Putamen (tissue), 1 donor: ENCODE results near the gene LAPTM5.

Experiments
- DNase-seq: peaks from one replicate; pipeline ENCODE4 v3.0.0-alpha.2; 2016; ENCODE audit warnings: low spot score

LAPTM5 gene

DNA sequence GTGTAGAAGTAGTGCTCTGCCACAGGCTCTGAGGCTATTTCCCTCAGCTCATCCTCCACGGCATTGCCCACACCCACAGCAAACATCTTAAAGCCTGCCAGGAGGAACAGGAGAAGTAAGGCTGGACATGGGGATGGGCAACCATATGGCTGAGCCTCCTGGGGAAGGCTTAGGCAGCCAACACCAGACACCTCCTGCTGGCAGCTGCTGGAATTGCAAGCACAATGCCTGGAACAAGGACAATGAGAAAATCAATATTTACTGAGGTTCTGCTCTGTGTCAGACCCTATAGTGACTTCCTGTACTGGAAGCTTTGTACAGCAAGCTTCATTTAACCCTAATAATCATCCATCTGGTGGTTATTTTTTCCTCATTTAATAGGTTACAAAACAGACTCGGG lies 42.4 kb downstream of the LAPTM5 start:
- no peak for DNase-seq

DNA sequence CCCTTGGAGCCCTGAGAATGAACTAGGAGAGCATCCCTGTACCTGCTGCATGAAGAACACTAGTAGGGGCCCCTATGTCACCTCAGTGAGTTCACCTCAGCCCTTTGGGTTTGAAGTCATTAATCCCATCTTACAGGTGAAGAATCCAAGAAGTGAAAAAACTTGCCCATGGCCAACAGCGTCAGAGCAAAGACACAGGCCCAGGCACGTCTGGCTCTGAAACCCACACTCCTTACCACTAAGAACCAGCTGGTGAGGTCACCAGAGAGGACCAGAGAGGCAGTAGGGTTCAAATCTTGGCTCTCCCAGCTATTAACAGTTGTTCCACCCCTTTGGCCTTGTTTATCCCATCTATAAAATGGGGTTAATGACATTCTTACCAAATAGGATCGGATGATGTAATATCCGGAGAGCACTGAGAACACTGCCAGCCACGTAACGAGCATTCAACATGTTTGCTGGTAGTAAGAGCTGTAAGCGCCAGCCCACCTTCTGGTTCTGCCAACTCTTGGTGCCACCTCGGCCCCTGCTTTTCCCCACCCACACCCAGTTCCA lies 43.0 kb downstream of the LAPTM5 start:
- no peak for DNase-seq

DNA sequence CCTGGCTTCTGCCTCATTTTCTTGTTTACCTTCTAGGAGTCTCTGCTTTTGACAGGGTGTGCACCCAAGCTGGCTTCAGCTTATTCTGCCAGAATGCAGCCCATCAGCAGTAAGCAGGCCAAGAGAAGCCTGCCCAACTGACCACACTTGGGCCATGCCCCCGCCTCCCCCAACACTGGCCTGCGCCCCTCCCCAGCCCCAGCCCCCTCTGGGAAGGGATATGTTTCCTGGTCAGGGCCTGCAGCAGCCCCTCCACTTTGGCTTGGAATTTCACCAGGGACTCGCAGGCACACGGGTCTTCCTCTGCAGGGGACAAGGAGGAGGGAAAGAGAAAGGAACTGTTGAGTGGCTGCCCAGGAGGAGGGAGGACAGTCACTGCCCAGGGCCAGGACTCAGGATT lies 43.5 kb downstream of the LAPTM5 start:
- no peak for DNase-seq

DNA sequence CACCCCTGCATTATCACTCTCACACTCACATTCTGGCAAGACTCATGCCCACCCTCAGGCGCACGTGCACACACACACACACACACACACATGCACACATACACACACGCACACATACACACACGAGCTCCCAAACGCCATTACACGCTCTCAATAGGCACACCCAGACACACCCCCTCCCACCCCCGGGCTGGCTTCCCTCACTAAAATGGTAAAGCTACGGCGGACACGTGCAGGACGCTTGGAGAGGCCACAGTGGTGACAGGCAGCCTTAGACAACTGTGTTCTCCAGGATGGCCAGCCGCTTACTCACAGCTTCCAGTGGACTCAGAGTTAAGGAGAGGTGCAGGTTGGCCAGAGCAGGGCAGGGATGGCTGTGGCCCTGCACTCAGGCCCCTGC lies 44.3 kb downstream of the LAPTM5 start:
- DNase-seq, result no peak

DNA sequence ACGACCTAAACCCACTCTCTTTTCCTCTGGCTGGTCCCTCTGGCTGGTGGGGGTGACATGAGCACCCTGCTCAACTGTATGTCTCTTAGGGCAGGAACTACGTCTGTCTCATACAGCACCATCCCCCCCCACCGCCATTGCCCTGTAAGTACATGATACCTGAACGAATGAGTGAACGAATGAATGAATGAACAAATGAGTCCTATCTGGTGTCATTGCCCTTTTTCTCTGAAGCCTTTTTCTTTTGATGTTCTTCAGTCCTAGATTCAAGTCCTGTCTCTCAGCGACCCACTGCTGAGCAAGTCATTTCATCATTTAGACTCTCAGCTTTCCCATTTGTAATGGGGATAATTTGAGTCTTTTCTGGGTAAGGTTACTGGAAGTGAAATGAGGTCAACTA lies 45.0 kb downstream of the LAPTM5 start:
- no peak for DNase-seq

DNA sequence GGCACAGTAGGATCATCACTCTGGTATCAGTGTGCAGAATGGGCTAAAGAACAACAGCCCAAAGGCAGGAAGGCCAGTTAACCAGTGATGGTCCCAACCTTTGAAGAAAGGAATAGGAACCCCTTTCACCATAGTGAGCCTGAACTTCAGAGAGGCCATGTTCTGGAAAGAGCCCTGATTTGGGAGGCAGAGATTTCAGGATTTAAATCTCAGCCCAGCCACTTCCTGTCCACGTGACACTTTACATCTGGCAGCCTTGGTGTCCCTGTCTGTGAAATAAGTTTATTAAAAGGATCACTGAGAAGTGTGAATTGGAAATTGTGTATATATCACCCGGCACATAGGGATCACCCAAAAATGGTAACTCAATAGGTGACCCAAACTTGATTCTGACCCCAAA lies 47.2 kb downstream of the LAPTM5 start:
- DNase-seq, result no peak

DNA sequence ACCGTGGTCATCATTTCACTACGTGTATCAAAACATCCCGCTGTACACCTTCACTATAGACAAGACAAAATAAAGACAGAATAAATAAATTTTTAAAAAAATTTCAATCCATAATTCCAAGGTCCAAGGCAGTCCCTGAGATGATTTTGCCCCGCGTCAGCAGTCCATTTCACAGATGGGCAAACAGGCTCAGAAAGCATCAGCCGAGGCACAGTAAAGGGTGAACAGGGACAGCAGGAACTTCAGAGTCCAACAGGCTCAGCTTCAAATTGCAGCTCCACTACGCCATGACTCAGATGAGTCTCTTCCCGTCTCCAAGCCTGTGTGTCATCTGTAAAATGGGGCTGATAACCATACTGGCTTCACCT lies 49.2 kb downstream of the LAPTM5 start:
- no peak for DNase-seq

DNA sequence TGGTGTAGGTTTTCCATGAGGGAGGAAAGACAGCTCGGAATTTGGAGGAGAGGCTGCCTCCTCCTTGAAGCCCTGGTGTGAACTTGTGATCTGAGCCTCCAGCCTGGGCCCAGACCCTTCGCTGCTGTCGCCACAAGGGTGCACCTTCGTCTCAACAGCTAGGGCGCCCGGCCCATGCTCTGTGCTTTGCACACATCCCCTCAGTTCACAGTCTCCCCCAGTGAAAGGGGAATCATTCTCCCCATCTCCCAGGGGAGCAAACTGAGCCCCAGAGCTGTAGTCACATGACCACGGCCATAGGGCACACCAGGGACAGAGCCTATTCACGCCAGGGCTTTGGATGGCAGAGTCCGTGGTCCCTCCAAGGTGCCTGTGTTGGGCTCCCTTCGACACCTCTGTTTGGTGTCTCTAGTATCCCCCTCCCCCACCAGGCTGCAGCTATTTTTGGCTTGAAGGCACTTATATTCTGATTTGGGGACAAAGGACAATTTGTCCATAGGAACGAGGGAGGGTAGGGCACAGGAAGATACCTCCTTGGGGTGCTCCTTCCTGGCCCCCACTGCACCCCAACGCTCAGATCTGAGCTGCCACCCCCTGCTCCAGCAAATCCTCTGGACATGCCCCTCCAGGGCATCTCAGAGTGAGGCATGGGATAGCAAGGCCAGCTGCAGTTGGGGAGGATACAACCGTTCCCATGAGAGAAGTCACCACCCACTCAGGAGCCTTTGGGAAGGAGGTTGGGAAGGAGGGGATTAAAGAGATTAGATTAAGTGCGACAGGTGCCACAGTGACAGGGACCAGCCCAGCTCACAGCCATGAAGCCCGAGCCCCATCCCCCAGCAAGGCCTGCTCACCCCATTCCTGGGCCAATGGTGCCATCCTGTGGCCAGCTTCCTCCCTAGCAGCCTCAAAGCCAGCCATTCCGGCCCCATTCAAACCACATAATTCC lies 49.9 kb downstream of the LAPTM5 start:
- DNase-seq, result peak; percentile 70

DNA sequence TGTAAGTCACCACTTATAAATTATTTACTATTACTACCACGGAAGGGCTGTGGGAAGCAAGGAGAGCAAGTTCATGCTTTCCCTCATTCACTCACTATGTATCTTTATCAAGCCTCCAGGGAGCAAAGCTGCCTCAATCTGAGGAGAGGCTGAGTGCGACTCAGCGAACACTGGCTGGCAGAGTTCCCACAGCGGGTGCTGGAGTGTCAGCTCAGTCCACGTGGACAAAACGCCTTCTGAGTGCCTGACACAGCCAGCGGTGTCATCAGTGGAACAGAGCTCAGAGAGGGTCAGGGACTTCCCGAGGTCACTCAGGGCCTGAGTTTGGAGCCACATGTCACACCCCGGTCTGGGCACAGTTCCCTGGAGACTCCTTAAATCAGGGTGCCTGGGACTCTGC lies 51.0 kb downstream of the LAPTM5 start:
- DNase-seq, result no peak

DNA sequence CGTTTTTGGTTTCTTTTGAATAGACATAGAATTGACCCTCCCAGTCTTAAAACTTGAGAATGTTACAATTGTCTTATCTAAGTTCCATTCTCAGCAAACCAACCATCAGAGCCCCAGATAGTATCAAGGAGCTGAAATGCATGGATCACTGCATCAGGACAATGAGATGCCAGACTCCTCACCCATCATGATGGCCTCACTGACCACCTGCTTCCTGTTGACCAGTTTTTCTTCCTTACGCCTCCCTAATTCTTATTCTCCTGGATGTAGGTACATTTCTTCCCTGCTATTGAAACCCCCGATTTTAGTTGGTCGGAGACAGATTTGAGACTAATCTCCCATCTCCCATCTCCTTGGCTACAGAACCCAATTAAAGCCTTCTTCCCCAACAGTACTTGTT lies 51.9 kb downstream of the LAPTM5 start:
- DNase-seq, result no peak

DNA sequence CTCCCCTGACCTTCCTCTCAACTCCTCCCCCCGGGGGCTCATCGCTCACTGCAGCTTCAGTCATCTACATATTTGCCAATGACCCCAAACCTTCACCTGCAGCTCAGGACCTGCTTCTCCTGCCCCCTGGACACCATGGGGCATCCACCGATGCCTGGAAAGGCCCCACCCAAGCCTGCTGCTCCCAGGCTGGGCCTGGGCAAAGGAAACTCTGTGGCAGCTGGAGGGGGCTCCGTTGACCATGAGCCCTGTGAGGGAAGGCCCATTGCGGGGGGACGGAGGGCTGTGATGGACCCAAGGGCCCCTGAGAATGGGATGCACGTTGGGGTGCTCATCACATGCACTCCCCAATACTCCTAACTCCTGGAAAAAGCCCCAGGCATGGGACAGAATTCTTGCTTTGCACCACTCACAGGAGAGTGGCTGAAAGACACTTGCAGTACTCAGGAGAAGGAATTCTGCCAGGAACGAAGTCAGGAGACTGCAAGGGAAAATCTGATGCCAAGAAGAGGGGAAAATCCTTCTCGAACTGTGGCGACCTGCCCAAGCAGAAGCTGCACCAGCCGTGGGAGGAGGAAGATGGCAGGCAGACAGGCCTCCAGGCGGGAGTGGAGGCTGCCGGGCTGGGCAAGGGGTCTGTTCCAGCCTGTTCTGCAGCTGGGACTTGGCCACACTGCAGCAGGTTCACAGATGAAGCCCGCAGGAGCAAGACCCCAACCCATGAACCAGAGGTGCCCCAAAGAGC lies 52.6 kb downstream of the LAPTM5 start:
- no peak for DNase-seq

DNA sequence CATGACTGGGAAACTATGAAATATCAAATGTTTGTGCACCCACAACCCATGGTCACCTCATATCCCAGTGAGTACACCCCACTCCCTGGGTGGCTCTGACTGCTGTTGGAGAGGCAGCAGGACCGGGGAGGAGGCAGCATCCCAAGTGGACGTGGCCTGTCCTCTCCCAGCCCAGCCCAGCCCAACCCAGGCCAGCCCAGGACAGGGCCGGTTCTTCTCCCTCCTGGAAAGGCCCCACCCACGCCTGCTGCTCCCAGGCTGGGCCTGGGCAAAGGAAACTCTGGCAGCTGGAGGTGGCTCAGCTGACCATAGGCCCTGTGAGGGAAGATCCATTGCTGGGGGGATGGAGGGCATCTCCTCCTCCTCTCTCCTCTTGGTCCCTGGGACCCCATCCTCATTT lies 53.3 kb downstream of the LAPTM5 start:
- DNase-seq, result no peak

DNA sequence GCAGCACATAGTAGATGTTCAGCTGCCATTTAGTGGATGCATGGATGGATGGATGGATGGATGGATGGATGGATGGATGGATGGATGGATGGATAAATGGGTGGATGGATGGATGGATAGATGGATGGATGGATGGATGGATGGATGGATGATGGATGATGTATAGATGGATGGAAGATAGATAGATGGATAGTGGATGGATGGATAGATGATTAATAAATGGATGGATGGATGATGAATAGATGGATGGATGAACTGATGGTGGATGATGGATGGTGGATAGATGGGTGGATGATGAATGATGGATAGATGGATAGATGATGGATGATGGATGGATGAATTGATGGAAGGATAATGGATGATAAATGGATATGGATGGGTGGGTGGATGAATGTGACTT lies 54.8 kb downstream of the LAPTM5 start:
- DNase-seq, result no peak

DNA sequence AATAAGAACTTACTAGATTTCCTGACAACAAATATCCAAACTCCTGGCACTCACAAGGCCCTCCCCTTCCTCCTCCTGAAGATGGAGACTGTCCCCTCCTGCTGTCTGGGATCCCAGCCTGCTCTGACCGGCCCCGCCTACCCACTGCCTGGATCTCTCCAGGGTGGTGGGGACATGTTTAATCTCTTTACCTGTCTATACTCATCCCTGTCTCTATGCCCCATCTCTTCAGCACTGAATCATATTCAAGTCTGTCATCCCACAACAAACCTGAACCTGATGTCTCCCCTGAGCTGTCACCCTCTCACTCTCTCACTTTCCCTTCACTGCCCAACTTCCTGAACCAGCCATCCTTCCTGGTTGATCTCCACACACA lies 56.3 kb downstream of the LAPTM5 start:
- no peak for DNase-seq

DNA sequence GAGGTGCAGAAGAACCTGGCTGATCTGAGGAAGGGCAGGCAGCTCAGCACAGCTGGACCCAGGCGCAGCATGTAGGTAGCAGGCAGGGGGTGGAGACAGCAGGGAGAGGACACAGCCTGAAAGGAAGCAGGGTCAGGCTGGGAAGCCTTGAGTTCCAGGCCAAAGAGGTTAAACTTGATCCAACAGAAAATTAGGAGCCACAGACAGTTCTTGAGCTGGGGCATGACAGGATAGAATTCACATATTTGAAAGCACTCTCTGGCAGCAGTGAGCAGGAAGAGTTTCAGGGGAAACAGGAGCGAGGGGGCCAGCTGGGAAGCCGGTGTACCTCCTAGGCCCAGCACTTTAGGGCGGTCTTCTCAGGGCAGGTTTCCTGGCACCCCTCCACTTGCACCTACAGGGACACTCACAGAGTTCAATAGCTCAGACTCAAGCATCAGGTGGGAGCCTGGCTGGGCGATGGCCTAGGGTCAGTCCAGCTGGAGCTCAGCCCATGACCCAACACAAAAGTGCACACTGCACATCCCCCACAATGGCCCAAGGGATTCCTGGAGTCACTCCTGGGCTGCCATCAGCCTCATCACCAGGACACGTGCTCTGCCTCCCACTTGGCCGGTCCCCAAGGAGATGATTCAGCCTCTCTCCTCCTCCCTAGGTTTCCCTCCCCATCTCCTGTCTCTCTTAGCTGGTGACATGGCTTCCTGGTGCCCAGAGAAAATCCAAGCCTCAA lies 56.9 kb downstream of the LAPTM5 start:
- DNase-seq, result no peak

DNA sequence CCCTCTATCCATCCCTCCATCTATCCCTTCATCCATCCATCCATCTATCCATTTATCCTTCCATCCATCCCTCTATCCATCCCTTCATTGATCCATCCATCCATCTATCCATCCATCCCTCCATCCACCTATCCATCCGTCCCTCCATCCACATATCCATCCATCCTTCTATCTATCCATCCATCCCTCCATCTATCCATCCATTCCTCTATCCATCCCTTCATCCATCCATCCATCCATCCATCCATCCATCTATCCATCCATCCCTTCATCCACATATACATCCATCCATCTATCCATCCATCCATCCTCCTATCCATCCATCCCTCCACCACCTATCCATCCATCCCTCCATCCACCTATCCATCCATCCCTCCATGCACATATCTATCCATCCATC lies 57.8 kb downstream of the LAPTM5 start:
- DNase-seq, result no peak

DNA sequence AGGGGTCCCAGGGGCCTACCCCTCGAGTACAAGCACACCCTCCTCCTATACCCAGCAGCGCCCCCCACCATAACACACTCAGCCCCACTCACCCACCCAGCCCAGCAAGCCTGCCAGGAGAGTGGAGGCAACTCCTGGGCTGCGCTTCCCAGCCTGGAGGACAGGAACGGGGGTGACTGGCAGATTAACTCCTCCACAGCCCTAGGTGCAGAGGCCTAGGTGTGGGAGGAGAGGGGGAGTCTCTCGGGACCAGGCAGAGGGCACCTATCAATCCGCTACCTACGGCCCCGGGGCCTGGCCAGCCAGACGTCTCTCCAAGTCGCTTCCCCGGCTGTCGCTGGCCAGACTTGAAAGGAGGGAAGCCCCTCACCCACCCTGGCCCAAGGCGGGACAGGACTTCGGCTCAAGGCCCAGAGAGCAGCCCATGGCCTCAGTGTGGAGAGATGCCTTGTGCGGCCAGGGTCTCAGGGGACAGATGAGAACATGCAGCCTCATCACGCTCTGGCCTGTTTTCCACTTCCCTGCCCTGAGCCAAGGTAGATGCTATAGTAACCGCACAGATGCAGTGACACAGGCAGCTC lies 59.1 kb downstream of the LAPTM5 start:
- DNase-seq, result no peak

DNA sequence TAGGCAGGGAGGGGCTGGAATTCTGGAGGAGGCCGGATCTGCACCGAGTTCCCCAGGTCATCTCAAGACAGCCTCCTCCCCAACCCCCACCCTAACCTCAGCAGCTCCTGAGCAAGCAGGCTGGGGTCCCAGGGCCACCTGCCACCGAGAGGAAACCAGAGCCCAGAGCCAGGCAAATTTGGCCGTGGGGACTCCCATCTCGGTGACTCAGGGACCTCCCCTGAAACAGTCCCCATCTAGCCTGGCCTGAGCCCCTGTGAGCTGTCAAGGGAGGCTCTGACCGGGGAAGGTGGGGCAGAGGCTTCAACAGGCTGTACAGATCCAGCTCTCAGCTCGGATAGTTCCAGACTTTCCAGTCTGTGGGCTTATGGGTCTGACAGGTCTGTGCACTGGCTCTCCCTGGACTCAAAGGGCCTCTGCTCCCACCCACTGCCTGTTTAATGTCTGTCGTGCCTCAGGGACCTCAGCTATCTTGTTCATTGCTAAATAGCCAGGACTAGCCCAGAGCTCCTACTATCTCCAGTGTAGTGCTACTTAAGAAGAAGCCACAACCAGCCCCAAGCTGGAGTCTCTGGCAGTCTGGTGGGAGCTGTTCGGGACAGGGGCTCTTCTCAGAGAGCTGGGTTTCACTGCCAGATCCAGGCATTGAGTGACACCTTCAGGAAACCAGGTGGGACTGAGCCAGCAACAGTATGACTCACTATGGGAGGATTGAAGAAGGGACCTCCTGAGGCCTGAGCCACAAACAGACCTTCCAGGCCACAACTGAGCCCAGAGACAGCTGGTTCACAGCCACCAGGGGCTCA lies 59.8 kb downstream of the LAPTM5 start:
- DNase-seq, result no peak

DNA sequence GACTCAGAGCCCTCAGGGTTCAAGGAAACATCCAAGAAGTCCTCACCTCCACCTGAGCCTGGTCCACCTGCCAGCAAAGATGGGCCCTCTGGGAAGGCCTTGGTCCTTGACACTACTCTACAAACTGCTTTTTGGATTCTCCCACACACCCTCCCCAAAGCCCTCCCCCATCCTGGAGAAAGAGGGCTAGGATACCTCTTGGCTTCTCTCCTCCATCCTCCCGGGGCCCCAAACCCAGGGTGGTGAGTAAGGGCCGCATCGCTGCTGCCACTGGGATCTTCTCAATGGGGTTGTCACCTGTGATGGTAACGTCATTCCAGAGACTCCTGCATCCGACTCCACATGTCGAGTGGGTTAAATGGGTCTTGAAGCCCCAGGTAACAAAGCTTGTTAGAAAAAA lies 60.7 kb downstream of the LAPTM5 start:
- no peak for DNase-seq

DNA sequence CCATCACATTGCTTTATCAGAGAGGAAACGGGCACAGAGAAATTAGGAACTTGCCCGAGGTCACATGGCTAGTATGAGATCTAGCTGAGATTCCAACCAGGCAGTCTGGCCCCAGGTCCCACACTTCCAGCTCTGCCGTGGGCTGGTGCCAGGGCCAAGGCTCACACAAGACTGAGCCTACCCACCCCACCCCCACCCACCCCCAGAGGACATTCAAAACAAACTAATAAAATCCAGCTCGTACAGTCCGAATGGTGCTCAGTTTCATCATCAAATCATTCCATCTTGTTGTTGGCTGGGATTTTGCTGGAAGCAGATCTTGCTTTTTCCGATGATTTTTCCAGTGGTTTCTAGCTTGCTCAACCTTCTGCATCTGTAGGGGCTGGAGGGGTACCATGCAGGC lies 62.1 kb downstream of the LAPTM5 start:
- no peak for DNase-seq
